ENCODE measurements around the gene GOLGA6D.

- TF ChIP-seq CTCF (IDR thresholded peaks at IDR 0.05; ENCODE audit: low read depth, low read length, poor library complexity, severe bottlenecking) (no peak), EZH2phosphoT487 (IDR thresholded peaks at IDR 0.05; ENCODE audit: borderline replicate concordance, low read length) (no peak)
Observed at GRCh38 chr15:75339531-75340240, 57.1 kb downstream of the GOLGA6D start.

Measured in DOHH2 (cell line).